ENCODE results near the gene FAM98B. TPM values are rescaled to one million over a fixed set of nuclear protein-coding genes. Genes with fewer than 3 reads are reported as not detected.
A peak's percentile ranks its signal among the peaks of the same experiment; 100 is the strongest.

FAM98B gene
- total and polyA plus RNA-seq, 2 of the 13 experiments (the other 11 are each of a cell fraction or from before 2014, with no cell fraction given), result 3.7 to 4.7 TPM

DNA sequence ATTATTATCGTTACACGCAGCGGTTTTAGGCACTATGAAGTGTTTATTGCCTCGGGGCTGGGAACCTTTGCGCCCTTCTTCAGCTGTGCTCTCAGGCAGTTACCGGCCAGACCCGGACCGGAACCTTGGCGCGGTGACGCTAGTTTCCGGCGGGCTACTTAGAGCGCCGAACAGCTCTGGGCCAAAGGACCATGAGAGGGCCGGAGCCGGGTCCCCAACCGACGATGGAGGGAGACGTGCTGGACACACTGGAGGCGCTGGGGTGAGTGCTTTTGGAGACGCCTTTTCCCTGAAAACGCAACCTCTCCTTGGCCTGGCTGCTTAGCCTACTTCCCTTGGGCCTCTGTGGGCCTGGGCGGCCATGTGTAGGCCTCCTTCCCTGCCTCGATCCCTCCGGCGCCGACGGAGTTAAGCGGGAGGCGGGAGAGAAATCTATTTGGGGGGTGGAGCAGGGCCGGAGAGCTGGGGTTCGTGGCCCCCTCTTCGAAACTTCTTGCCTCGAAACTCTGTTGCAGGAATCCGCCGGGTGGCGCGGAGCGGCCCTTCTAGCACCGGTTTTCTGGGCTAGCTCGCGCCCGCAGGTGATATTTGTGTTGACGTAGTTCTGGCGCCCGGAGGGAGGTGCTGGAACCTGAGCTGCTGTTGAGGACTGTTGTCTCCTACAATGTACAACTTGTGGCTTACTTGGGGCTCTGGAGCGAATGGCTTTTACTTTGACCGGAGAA is at the start of gene FAM98B (continued):
- TF ChIP-seq ZNF282 (IDR thresholded peaks at IDR 0.05; ENCODE audit: partially characterized antibody) (no peak), SSRP1 (CRISPR knock-in tag; IDR thresholded peaks at IDR 0.05) (no peak), ZMYM3 (CRISPR knock-in tag; IDR thresholded peaks at IDR 0.05) (peak; percentile 49; the same call in 1 of the 2 replicates), STAT5B (CRISPR knock-in tag; IDR thresholded peaks at IDR 0.05) (peak; percentile 64; the same call in 1 of the 2 replicates), ZFY (CRISPR knock-in tag; IDR thresholded peaks at IDR 0.05) (peak; percentile 99), HOXA3 (CRISPR knock-in tag; IDR thresholded peaks at IDR 0.05) (peak; percentile 80), HES4 (CRISPR knock-in tag; IDR thresholded peaks at IDR 0.05; ENCODE audit: borderline replicate concordance) (0 out of 2 replicates have a peak, but pooled peaks have one; percentile 19), TOE1 (CRISPR knock-in tag; IDR thresholded peaks at IDR 0.05) (no peak), WIZ (CRISPR knock-in tag; IDR thresholded peaks at IDR 0.05) (peak; percentile 90), SATB2 (CRISPR knock-in tag; IDR thresholded peaks at IDR 0.05) (0 out of 2 replicates have a peak, but pooled peaks have one; percentile 48), TMF1 (CRISPR knock-in tag; IDR thresholded peaks at IDR 0.05; ENCODE audit: low read depth) (peak; percentile 89), SP4 (CRISPR knock-in tag; IDR thresholded peaks at IDR 0.05) (peak; percentile 63; the same call in 1 of the 2 replicates), SMYD3 (CRISPR knock-in tag; IDR thresholded peaks at IDR 0.05) (peak; percentile 79; the same call in 1 of the 2 replicates)
- TF ChIP-seq, protein P1, sequence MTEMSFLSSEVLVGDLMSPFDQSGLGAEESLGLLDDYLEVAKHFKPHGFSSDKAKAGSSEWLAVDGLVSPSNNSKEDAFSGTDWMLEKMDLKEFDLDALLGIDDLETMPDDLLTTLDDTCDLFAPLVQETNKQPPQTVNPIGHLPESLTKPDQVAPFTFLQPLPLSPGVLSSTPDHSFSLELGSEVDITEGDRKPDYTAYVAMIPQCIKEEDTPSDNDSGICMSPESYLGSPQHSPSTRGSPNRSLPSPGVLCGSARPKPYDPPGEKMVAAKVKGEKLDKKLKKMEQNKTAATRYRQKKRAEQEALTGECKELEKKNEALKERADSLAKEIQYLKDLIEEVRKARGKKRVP (CRISPR knock-in tag; IDR thresholded peaks at IDR 0.05), result peak in 1 of 2 experiments; percentile 38; a peak in 1 of 4 replicates
- TF ChIP-seq, protein P2, sequence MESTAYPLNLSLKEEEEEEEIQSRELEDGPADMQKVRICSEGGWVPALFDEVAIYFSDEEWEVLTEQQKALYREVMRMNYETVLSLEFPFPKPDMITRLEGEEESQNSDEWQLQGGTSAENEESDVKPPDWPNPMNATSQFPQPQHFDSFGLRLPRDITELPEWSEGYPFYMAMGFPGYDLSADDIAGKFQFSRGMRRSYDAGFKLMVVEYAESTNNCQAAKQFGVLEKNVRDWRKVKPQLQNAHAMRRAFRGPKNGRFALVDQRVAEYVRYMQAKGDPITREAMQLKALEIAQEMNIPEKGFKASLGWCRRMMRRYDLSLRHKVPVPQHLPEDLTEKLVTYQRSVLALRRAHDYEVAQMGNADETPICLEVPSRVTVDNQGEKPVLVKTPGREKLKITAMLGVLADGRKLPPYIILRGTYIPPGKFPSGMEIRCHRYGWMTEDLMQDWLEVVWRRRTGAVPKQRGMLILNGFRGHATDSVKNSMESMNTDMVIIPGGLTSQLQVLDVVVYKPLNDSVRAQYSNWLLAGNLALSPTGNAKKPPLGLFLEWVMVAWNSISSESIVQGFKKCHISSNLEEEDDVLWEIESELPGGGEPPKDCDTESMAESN (CRISPR knock-in tag; conservative IDR thresholded peaks at IDR 0.05), result 0 out of 2 replicates have a peak, but pooled peaks have one; percentile 56
- TF ChIP-seq, protein P3, sequence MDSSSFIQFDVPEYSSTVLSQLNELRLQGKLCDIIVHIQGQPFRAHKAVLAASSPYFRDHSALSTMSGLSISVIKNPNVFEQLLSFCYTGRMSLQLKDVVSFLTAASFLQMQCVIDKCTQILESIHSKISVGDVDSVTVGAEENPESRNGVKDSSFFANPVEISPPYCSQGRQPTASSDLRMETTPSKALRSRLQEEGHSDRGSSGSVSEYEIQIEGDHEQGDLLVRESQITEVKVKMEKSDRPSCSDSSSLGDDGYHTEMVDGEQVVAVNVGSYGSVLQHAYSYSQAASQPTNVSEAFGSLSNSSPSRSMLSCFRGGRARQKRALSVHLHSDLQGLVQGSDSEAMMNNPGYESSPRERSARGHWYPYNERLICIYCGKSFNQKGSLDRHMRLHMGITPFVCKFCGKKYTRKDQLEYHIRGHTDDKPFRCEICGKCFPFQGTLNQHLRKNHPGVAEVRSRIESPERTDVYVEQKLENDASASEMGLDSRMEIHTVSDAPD (CRISPR knock-in tag; IDR thresholded peaks at IDR 0.05), result peak; percentile 60
- TF ChIP-seq, protein P4, sequence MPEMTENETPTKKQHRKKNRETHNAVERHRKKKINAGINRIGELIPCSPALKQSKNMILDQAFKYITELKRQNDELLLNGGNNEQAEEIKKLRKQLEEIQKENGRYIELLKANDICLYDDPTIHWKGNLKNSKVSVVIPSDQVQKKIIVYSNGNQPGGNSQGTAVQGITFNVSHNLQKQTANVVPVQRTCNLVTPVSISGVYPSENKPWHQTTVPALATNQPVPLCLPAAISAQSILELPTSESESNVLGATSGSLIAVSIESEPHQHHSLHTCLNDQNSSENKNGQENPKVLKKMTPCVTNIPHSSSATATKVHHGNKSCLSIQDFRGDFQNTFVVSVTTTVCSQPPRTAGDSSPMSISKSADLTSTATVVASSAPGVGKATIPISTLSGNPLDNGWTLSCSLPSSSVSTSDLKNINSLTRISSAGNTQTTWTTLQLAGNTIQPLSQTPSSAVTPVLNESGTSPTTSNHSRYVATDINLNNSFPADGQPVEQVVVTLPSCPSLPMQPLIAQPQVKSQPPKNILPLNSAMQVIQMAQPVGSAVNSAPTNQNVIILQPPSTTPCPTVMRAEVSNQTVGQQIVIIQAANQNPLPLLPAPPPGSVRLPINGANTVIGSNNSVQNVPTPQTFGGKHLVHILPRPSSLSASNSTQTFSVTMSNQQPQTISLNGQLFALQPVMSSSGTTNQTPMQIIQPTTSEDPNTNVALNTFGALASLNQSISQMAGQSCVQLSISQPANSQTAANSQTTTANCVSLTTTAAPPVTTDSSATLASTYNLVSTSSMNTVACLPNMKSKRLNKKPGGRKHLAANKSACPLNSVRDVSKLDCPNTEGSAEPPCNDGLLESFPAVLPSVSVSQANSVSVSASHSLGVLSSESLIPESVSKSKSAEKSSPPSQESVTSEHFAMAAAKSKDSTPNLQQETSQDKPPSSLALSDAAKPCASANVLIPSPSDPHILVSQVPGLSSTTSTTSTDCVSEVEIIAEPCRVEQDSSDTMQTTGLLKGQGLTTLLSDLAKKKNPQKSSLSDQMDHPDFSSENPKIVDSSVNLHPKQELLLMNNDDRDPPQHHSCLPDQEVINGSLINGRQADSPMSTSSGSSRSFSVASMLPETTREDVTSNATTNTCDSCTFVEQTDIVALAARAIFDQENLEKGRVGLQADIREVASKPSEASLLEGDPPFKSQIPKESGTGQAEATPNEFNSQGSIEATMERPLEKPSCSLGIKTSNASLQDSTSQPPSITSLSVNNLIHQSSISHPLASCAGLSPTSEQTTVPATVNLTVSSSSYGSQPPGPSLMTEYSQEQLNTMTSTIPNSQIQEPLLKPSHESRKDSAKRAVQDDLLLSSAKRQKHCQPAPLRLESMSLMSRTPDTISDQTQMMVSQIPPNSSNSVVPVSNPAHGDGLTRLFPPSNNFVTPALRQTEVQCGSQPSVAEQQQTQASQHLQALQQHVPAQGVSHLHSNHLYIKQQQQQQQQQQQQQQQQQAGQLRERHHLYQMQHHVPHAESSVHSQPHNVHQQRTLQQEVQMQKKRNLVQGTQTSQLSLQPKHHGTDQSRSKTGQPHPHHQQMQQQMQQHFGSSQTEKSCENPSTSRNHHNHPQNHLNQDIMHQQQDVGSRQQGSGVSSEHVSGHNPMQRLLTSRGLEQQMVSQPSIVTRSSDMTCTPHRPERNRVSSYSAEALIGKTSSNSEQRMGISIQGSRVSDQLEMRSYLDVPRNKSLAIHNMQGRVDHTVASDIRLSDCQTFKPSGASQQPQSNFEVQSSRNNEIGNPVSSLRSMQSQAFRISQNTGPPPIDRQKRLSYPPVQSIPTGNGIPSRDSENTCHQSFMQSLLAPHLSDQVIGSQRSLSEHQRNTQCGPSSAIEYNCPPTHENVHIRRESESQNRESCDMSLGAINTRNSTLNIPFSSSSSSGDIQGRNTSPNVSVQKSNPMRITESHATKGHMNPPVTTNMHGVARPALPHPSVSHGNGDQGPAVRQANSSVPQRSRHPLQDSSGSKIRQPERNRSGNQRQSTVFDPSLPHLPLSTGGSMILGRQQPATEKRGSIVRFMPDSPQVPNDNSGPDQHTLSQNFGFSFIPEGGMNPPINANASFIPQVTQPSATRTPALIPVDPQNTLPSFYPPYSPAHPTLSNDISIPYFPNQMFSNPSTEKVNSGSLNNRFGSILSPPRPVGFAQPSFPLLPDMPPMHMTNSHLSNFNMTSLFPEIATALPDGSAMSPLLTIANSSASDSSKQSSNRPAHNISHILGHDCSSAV (CRISPR knock-in tag; IDR thresholded peaks at IDR 0.05; ENCODE audit: borderline replicate concordance), result no peak
